Endothelial cell of umbilical vein (primary cell): Measurements from ENCODE around the gene RASGRP1. TPM values are rescaled to one million over a fixed set of nuclear protein-coding genes. Genes with fewer than 3 reads are reported as not detected.
A peak's percentile ranks its signal among the peaks of the same experiment; 100 is the strongest.

ENCODE experiments used
- BruUV-seq: library from RNA; stranded (reverse); fragments of 400-500 nt; replicated peaks from 2 replicates; lab custom pipeline; 2021; lab: Mats Ljungman, UMichigan
- CTCF ChIA-PET: fragments of 300-600, 350-600 bp; sonication (Branson Sonifier 250); formaldehyde crosslinking; loops from one replicate; lab custom pipeline; 2021; ENCODE audit warnings: antibody characterized with exemption, inconsistent platforms; lab: Charles Lee
- POLR2A ChIA-PET: fragments of 300-600, 350-600 bp; sonication (Branson Sonifier 250); formaldehyde crosslinking; loops from one replicate; lab custom pipeline; 2021; ENCODE audit warnings: antibody characterized with exemption, inconsistent platforms; lab: Charles Lee
- DNase-seq: peaks from one replicate; pipeline ENCODE4 v3.0.0-alpha.2; 2011; ENCODE audit warnings: low read depth, low spot score
- FAIRE-seq: peaks from 2 replicates; lab custom pipeline; 2011; peaks lifted over from hg19 to GRCh38; lab: Jason Lieb, UNC
- H2AFZ ChIP-seq: 2 replicates; pipeline ENCODE4 v1.6.0; 2012; ENCODE audit warnings: low read depth, low read length, control low read depth, inconsistent platforms
- H3K27ac ChIP-seq: 2 replicates; pipeline ENCODE4 v1.5.1; 2011; ENCODE audit warnings: low read depth, mild to moderate bottlenecking, control low read depth, low read length, moderate library complexity; ENCODE audit not compliant: insufficient read depth
- H3K27me3 ChIP-seq, 2 experiments: 2 replicates each; pipeline versions ENCODE4 v1.6.0 to v1.6.1; 2011; ENCODE audit warnings: low read length in 2 of 2, mixed read lengths in 1 of 2; ENCODE audit not compliant: control insufficient read depth in 2 of 2, insufficient read depth in 2 of 2
- H3K36me3 ChIP-seq, 2 experiments: 2 replicates in 1 of 2; 3 replicates in 1 of 2; pipeline ENCODE4 v1.5.1; 2011; ENCODE audit warnings: low read length in 2 of 2, mild to moderate bottlenecking in 1 of 2, moderate library complexity in 1 of 2; ENCODE audit not compliant: control insufficient read depth in 2 of 2, insufficient read depth in 2 of 2; ENCODE audit errors: extremely low read depth in 1 of 2
- H3K4me1 ChIP-seq: 3 replicates; pipeline ENCODE4 v1.5.1; 2011; ENCODE audit warnings: mild to moderate bottlenecking, low read length; ENCODE audit not compliant: control insufficient read depth, insufficient read depth; ENCODE audit errors: extremely low read depth
- H3K4me2 ChIP-seq: 2 replicates; pipeline ENCODE4 v1.6.1; 2011; ENCODE audit warnings: low read length, control low read depth, mixed read lengths; ENCODE audit not compliant: insufficient read depth
- H3K4me3 ChIP-seq, 3 experiments: fragments of 200-600 bp in 1 of 3; sonication (generic), shearing (Covaris generic) in 1 of 3; replicated peaks in 1 of 3; 2 replicates each; pipeline ENCODE4 v1.5.1; 2011 to 2016; ENCODE audit warnings: control low read depth in 3 of 3, low read length in 3 of 3, mild to moderate bottlenecking in 2 of 3, inconsistent platforms in 1 of 3, low read depth in 1 of 3, moderate library complexity in 1 of 3; ENCODE audit not compliant: insufficient read depth in 1 of 3
- H3K79me2 ChIP-seq: 2 replicates; pipeline ENCODE4 v1.6.0; 2012; ENCODE audit warnings: low read length, inconsistent platforms; ENCODE audit not compliant: control insufficient read depth, insufficient read depth
- H3K9ac ChIP-seq: replicated peaks from 2 replicates; pipeline ENCODE3; 2011; ENCODE audit warnings: low read length, control low read depth; ENCODE audit not compliant: insufficient read depth; ENCODE audit errors: extremely low read depth
- H3K9me1 ChIP-seq: replicated peaks from 3 replicates; pipeline ENCODE4 v1.6.0; 2011; ENCODE audit warnings: mild to moderate bottlenecking, low read length; ENCODE audit not compliant: control insufficient read depth, insufficient read depth; ENCODE audit errors: extremely low read depth
- H3K9me3 ChIP-seq: replicated peaks from 2 replicates; pipeline ENCODE4 v1.5.1; 2012; ENCODE audit warnings: low read length, inconsistent platforms; ENCODE audit not compliant: control insufficient read depth, insufficient read depth
- H4K20me1 ChIP-seq: replicated peaks from 2 replicates; pipeline ENCODE3; 2011; ENCODE audit warnings: mild to moderate bottlenecking, low read length; ENCODE audit not compliant: control insufficient read depth, insufficient read depth; ENCODE audit errors: extremely low read depth
- CTCF ChIP-seq, 2 donors: IDR thresholded peaks; 1 replicate in 1 of 2; 2 replicates in 1 of 2; pipeline ENCODE4 v1.5.1; 2011; ENCODE audit warnings: low read length in 2 of 2, mild to moderate bottlenecking in 2 of 2, moderate library complexity in 2 of 2, control low read depth in 1 of 2, inconsistent platforms in 1 of 2, low read depth in 1 of 2; ENCODE audit not compliant: insufficient read depth in 1 of 2; ENCODE audit errors: extremely low read depth in 1 of 2
- FOS ChIP-seq: IDR thresholded peaks from 2 replicates; pipeline ENCODE4 v1.6.1; 2011; ENCODE audit warnings: mild to moderate bottlenecking, low read length, moderate library complexity, borderline replicate concordance; ENCODE audit not compliant: insufficient read depth
- GATA2 ChIP-seq: IDR thresholded peaks from 2 replicates; pipeline ENCODE4 v1.7.0; 2011; ENCODE audit warnings: low read depth, mild to moderate bottlenecking, moderate library complexity, mixed read lengths, low read length; ENCODE audit not compliant: insufficient read length, insufficient read depth
- JUN ChIP-seq: IDR thresholded peaks from 2 replicates; pipeline ENCODE4 v1.6.1; 2011; ENCODE audit warnings: borderline replicate concordance, low read depth; ENCODE audit not compliant: insufficient read length, insufficient read depth
- MYC ChIP-seq: IDR thresholded peaks from one replicate; pipeline ENCODE4 v1.6.1; 2011; ENCODE audit warnings: mild to moderate bottlenecking, low read depth, low read length
- POLR2A ChIP-seq: IDR thresholded peaks from 2 replicates; pipeline ENCODE4 v1.6.1; 2012; ENCODE audit warnings: low read depth, mild to moderate bottlenecking, control low read depth, low read length
- POLR2AphosphoS5 ChIP-seq: IDR thresholded peaks from 2 replicates; pipeline ENCODE4 v1.6.1; 2012; ENCODE audit warnings: low read depth, mild to moderate bottlenecking, control low read depth, low read length, moderate library complexity; ENCODE audit not compliant: insufficient read depth
- dilution Hi-C: fragments of 300-500 bp; cut with MboI; formaldehyde crosslinking; loops from one replicate; pipeline ENCODE4 v1.15.0; 2019; ENCODE audit warnings: low sequenced_read_pairs; ENCODE audit not compliant: extremely low pct_ligation_motif_present
- intact Hi-C: fragments of 100-400 bp; cut with micrococcal nuclease; formaldehyde crosslinking; loops from one replicate; pipeline ENCODE4 v1.10.0; 2022
- polyA plus RNA-seq, 4 experiments: library from polyadenylated mRNA; depleted of rRNA in 3 of 4; stranded (reverse) in 3 of 4; unstranded in 1 of 4; fragments of >200 nt; gene quantifications; 2 replicates each; pipeline versions ENCODE4 v1.2.1 to v1.2.3, GENCODE V29; 2011 to 2012; ENCODE audit warnings: missing spikeins in 1 of 4
- total RNA-seq: library from RNA; stranded (reverse); gene quantifications from 2 replicates; pipeline ENCODE4 v1.2.3, GENCODE V29; 2021

Gene RASGRP1
- total and polyA plus RNA-seq, 2 donors (not counting 3 experiments of a cell fraction or from before 2014, with no cell fraction given): 0.15 to 0.38 TPM

GRCh38 chr15:38514601-38515000 is 50.0 kb downstream of the RASGRP1 start:
- no peaks in the 10 kb centered on the region for H3K9me1 ChIP-seq
- H3K79me2 ChIP-seq: no peaks in the 10 kb centered on the region
- no TSS peak for BruUV-seq
- ChIA-PET POLR2A (no interaction called here), CTCF (interaction anchor here (0.9 to 1.0 kb wide), 2 partner anchors 49 to 74 kb away, joined by 4 to 9 read pairs; no protein-coding TSS in a partner anchor)
- H3K27me3 ChIP-seq: peaks cover 17 to 31% of the 10 kb centered on the region in 2 experiments
- intact Hi-C loops (no loop called here), dilution Hi-C loops (no loop called here)
- H3K27ac ChIP-seq: no peak overlapping the region
- TF ChIP-seq JUN (no peak), GATA2 (peak; percentile 15)
- no peaks in the 10 kb centered on the region for H4K20me1 ChIP-seq
- H3K9me3 ChIP-seq: no peaks in the 10 kb centered on the region
- H2AFZ ChIP-seq: no peak overlapping the region
- DNase-seq (peak; percentile 22), FAIRE-seq (peak; percentile 31)
- H3K4me3 ChIP-seq: no peak overlapping the region
- H3K4me2 ChIP-seq: no peak overlapping the region
- no peak overlapping the region for H3K9ac ChIP-seq
- H3K36me3 ChIP-seq: no peaks in the 10 kb centered on the region
- peaks cover 4% of the 10 kb centered on the region for H3K4me1 ChIP-seq

- intact Hi-C loops: no loop called here
- ChIA-PET CTCF (interaction anchor here (2.4 kb wide), 1 partner anchor 51 kb away, joined by 6 read pairs; the partner anchor contains the start of gene RASGRP1), POLR2A (no interaction called here)
Observed at GRCh38 chr15:38512901-38513300, 51.7 kb downstream of the RASGRP1 start.

More at GRCh38 chr15:38512901-38513300, 51.7 kb downstream of the RASGRP1 start:
- BruUV-seq: no TSS peak
- H4K20me1 ChIP-seq: no peaks in the 10 kb centered on the region
- dilution Hi-C loops: no loop called here
- H3K79me2 ChIP-seq: no peaks in the 10 kb centered on the region
- H3K9ac ChIP-seq: no peak overlapping the region
- H3K27me3 ChIP-seq: peaks cover 15 to 18% of the 10 kb centered on the region in 2 experiments
- H3K9me3 ChIP-seq: no peaks in the 10 kb centered on the region
- DNase-seq (no peak), FAIRE-seq (no peak)
- no peaks in the 10 kb centered on the region for H3K9me1 ChIP-seq
- no peak for TF ChIP-seq MYC
- TF ChIP-seq POLR2AphosphoS5: no peak
- no peak for TF ChIP-seq CTCF (IDR thresholded peaks at IDR 0.05; ENCODE audit: extremely low read depth in 1 of 2, insufficient read depth in 1 of 2, low read depth in 1 of 2, low read length in 2 of 2)
- no peak for TF ChIP-seq FOS
- TF ChIP-seq POLR2A: no peak
- H3K4me2 ChIP-seq: no peak overlapping the region
- no peak overlapping the region for H2AFZ ChIP-seq
- peaks cover 4% of the 10 kb centered on the region for H3K4me1 ChIP-seq
- no peaks in the 10 kb centered on the region for H3K36me3 ChIP-seq
- H3K27ac ChIP-seq: no peak overlapping the region
- H3K4me3 ChIP-seq: no peak overlapping the region
